ENCODE results near the gene DDX43. TPM values are rescaled to one million over a fixed set of nuclear protein-coding genes. Genes with fewer than 3 reads are reported as not detected.

The DDX43 gene
- total RNA-seq, 1 donor from 2014 or later, result not detected

- no peaks in the 10 kb centered on the region for H3K4me1 ChIP-seq
- H4K20me1 ChIP-seq (ENCODE audit: low read depth), result no peaks in the 10 kb centered on the region
- no peak within 1 kb of the TSS for H2AFZ ChIP-seq (replicated peaks)
- TF ChIP-seq EZH2 (IDR thresholded peaks at IDR 0.05) (no peak), EZH2phosphoT487 (IDR thresholded peaks at IDR 0.05) (no peak)
- TF ChIP-seq, protein P1, sequence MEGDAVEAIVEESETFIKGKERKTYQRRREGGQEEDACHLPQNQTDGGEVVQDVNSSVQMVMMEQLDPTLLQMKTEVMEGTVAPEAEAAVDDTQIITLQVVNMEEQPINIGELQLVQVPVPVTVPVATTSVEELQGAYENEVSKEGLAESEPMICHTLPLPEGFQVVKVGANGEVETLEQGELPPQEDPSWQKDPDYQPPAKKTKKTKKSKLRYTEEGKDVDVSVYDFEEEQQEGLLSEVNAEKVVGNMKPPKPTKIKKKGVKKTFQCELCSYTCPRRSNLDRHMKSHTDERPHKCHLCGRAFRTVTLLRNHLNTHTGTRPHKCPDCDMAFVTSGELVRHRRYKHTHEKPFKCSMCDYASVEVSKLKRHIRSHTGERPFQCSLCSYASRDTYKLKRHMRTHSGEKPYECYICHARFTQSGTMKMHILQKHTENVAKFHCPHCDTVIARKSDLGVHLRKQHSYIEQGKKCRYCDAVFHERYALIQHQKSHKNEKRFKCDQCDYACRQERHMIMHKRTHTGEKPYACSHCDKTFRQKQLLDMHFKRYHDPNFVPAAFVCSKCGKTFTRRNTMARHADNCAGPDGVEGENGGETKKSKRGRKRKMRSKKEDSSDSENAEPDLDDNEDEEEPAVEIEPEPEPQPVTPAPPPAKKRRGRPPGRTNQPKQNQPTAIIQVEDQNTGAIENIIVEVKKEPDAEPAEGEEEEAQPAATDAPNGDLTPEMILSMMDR (IDR thresholded peaks at IDR 0.05), result no peak
- H3K79me2 ChIP-seq (ENCODE audit: low read depth), result no peaks in the 10 kb centered on the region
- Mint-ChIP-seq H3K27me3 (ENCODE audit: insufficient read depth, low read depth) (no peaks in the 10 kb centered on the region), H3K4me1 (peaks cover 5% of the 10 kb centered on the region), H3K27ac (no peak within 1 kb of the TSS), H3K9me3 (peaks cover 2% of the 10 kb centered on the region), H3K36me3 (no peaks in the 10 kb centered on the region), H3K4me3 (no peak within 1 kb of the TSS)
- H3K27ac ChIP-seq, result no peak within 1 kb of the TSS
- no peak within 1 kb of the TSS for H3K9ac ChIP-seq
- DNase-seq (ENCODE audit: low spot score), result no peak
- H3K4me3 ChIP-seq, result no peak within 1 kb of the TSS
- H3K4me2 ChIP-seq, result no peak within 1 kb of the TSS
- no peaks in the 10 kb centered on the region for H3K9me3 ChIP-seq (ENCODE audit: low read depth)
- H3K27me3 ChIP-seq, result no peaks in the 10 kb centered on the region
- no peaks in the 10 kb centered on the region for H3K36me3 ChIP-seq
- no peaks in the 10 kb centered on the region for H3F3A ChIP-seq (ENCODE audit: low read depth)
Measured at GRCh38 chr6:73369563-73369962, 25.1 kb upstream of the DDX43 start, which contains the start of gene OOEP. OOEP (minus strand) TSS chr6:73369897; CDS start chr6:73369792, 105 bp downstream.

DNA sequence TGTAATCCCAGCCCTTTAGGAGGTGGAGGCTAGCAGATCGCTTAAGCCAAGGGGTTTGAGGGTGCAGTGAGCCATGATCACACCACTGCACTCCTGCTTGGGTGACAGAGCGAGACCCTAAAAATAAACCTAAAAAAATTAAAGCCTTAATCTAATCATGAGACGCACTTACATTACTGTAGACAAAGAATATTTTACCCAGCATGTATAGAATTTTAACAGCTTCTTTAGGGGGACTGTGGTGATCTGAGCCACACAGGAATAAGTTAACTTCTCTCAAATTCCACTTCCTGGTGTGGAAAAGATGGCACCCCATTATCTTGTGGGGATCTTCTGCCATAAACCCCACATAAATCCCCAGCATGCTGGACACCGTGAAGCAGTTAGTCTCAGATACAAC is 22.6 kb upstream of the DDX43 start:
- DNase-seq (ENCODE audit: low spot score), result no peak
- Mint-ChIP-seq H3K27me3 (ENCODE audit: insufficient read depth, low read depth) (no peaks in the 10 kb centered on the region), H3K4me1 (peaks cover 5% of the 10 kb centered on the region), H3K4me3 (no peak overlapping the region), H3K9me3 (peaks cover 2% of the 10 kb centered on the region), H3K27ac (no peak overlapping the region), H3K36me3 (no peaks in the 10 kb centered on the region)
- no peak overlapping the region for H2AFZ ChIP-seq (replicated peaks)
- H3K4me1 ChIP-seq, result no peaks in the 10 kb centered on the region
- no peak overlapping the region for H3K4me3 ChIP-seq
- H3K36me3 ChIP-seq, result no peaks in the 10 kb centered on the region
- H3K4me2 ChIP-seq, result no peak overlapping the region
- no peak for TF ChIP-seq EZH2 (IDR thresholded peaks at IDR 0.05)
- no peak for TF ChIP-seq EZH2phosphoT487 (IDR thresholded peaks at IDR 0.05)
- TF ChIP-seq, protein P1 (IDR thresholded peaks at IDR 0.05), result no peak
- H3K27ac ChIP-seq, result no peak overlapping the region
- H3K9ac ChIP-seq, result no peak overlapping the region
- H4K20me1 ChIP-seq (ENCODE audit: low read depth), result no peaks in the 10 kb centered on the region
- no peaks in the 10 kb centered on the region for H3K27me3 ChIP-seq
- H3K79me2 ChIP-seq (ENCODE audit: low read depth), result no peaks in the 10 kb centered on the region
- no peaks in the 10 kb centered on the region for H3F3A ChIP-seq (ENCODE audit: low read depth)
- H3K9me3 ChIP-seq (ENCODE audit: low read depth), result no peaks in the 10 kb centered on the region

DNA sequence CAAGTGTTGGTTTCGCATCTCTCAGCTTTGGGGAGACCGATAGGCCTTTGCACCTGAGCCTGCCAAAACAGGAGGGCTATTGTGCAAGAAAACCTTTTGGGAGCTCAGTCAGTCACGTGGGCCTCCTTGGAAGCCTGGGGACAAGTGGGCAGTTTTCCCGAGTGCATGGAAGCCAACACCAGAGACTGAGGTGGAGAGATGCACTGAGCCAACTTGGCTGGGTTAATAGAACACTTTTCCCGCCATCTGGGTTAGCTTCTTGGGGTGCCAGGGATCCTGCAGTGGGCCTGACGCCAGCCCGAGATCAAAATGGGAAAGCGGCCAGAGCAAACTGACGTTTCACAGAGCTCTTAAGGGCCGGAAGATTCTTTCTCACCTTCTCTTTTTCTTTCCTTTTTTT is 22.1 kb upstream of the DDX43 start:
- no peak overlapping the region for H3K9ac ChIP-seq

More for the DNA sequence above, 22.1 kb upstream of the DDX43 start:
- Mint-ChIP-seq H3K4me1 (peaks cover 5% of the 10 kb centered on the region), H3K27me3 (ENCODE audit: insufficient read depth, low read depth) (no peaks in the 10 kb centered on the region), H3K4me3 (no peak overlapping the region), H3K36me3 (no peaks in the 10 kb centered on the region), H3K27ac (no peak overlapping the region), H3K9me3 (peaks cover 2% of the 10 kb centered on the region)
- H3F3A ChIP-seq (ENCODE audit: low read depth), result no peaks in the 10 kb centered on the region
- no peak for DNase-seq (ENCODE audit: low spot score)
- H3K27ac ChIP-seq, result no peak overlapping the region
- no peaks in the 10 kb centered on the region for H3K36me3 ChIP-seq
- H3K9me3 ChIP-seq (ENCODE audit: low read depth), result no peaks in the 10 kb centered on the region
- no peak overlapping the region for H3K4me2 ChIP-seq
- no peaks in the 10 kb centered on the region for H3K27me3 ChIP-seq
- no peaks in the 10 kb centered on the region for H3K4me1 ChIP-seq
- no peaks in the 10 kb centered on the region for H4K20me1 ChIP-seq (ENCODE audit: low read depth)
- no peak for TF ChIP-seq EZH2phosphoT487 (IDR thresholded peaks at IDR 0.05)
- TF ChIP-seq, protein P1 (IDR thresholded peaks at IDR 0.05), result no peak
- no peak for TF ChIP-seq EZH2 (IDR thresholded peaks at IDR 0.05)
- no peak overlapping the region for H2AFZ ChIP-seq (replicated peaks)
- H3K4me3 ChIP-seq, result no peak overlapping the region
- H3K79me2 ChIP-seq (ENCODE audit: low read depth), result no peaks in the 10 kb centered on the region
